CD14-positive monocyte (primary cell): ENCODE results near the gene CCP110. TPM values are rescaled to one million over a fixed set of nuclear protein-coding genes. Genes with fewer than 3 reads are reported as not detected.

ENCODE experiments used
- DNase-seq, 3 donors: peaks; one replicate each; pipeline ENCODE4 v3.0.0-alpha.2; 2011 to 2022
- H2AFZ ChIP-seq: 2 replicates; pipeline ENCODE4 v1.6.0; 2012; ENCODE audit warnings: mild to moderate bottlenecking, low read depth, low read length, inconsistent platforms; ENCODE audit not compliant: insufficient read depth, poor library complexity, severe bottlenecking
- H3K27ac ChIP-seq, 2 donors: 1 replicate in 1 of 2; 2 replicates in 1 of 2; pipeline ENCODE4 v1.5.1; 2012 to 2013; ENCODE audit warnings: low read length in 2 of 2, control low read depth in 1 of 2, inconsistent platforms in 1 of 2, low read depth in 1 of 2, mild to moderate bottlenecking in 1 of 2
- H3K27me3 ChIP-seq, 2 donors: one replicate each; pipeline versions ENCODE4 v1.6.0 to v1.6.1; 2011 to 2013; ENCODE audit warnings: low read length in 2 of 2; ENCODE audit not compliant: control insufficient read depth in 2 of 2, insufficient read depth in 2 of 2
- H3K36me3 ChIP-seq, 2 donors: replicated peaks in 1 of 2; 1 replicate in 1 of 2; 2 replicates in 1 of 2; pipeline versions ENCODE4 v1.5.1 to v1.6.1; 2012 to 2013; ENCODE audit warnings: low read length in 2 of 2, control low read depth in 1 of 2, inconsistent platforms in 1 of 2, mild to moderate bottlenecking in 1 of 2; ENCODE audit not compliant: insufficient read depth in 2 of 2, control insufficient read depth in 1 of 2
- H3K4me1 ChIP-seq, 2 donors: 1 replicate in 1 of 2; 2 replicates in 1 of 2; pipeline versions ENCODE4 v1.5.1 to v1.6.1; 2012 to 2013; ENCODE audit warnings: low read length in 2 of 2, control low read depth in 1 of 2, inconsistent platforms in 1 of 2, mild to moderate bottlenecking in 1 of 2, moderate library complexity in 1 of 2; ENCODE audit not compliant: insufficient read depth in 2 of 2, control insufficient read depth in 1 of 2
- H3K4me2 ChIP-seq: replicated peaks from 2 replicates; pipeline ENCODE3; 2012; ENCODE audit warnings: low read length, moderate library complexity, mild to moderate bottlenecking; ENCODE audit not compliant: poor library complexity, severe bottlenecking; ENCODE audit errors: extremely low read depth
- H3K4me3 ChIP-seq, 3 experiments: fragments of 200-600 bp in 1 of 3; sonication (generic) in 1 of 3; replicated peaks in 1 of 3; 1 replicate in 2 of 3; 2 replicates in 1 of 3; pipeline ENCODE4 v1.5.1; 2011 to 2013; ENCODE audit warnings: low read length in 3 of 3, mild to moderate bottlenecking in 3 of 3, control low read depth in 2 of 3, low read depth in 2 of 3, inconsistent platforms in 1 of 3, moderate library complexity in 1 of 3
- H3K79me2 ChIP-seq: 2 replicates; pipeline ENCODE4 v1.6.0; 2012; ENCODE audit warnings: mild to moderate bottlenecking, control low read depth, inconsistent platforms, low read length, moderate library complexity; ENCODE audit not compliant: insufficient read depth
- H3K9ac ChIP-seq: 2 replicates; pipeline ENCODE4 v1.6.0; 2017; ENCODE audit warnings: low read length, mild to moderate bottlenecking; ENCODE audit not compliant: insufficient read depth, poor library complexity, severe bottlenecking
- H3K9me3 ChIP-seq, 2 donors: replicated peaks in 1 of 2; 1 replicate in 1 of 2; 2 replicates in 1 of 2; pipeline versions ENCODE4 v1.5.1 to v1.6.1; 2012 to 2013; ENCODE audit warnings: low read length in 2 of 2, control low read depth in 1 of 2; ENCODE audit not compliant: control insufficient read depth in 1 of 2, insufficient read depth in 1 of 2
- H4K20me1 ChIP-seq: 2 replicates; pipeline ENCODE4 v1.6.0; 2012; ENCODE audit warnings: mild to moderate bottlenecking, low read length, control low read depth, moderate library complexity; ENCODE audit not compliant: insufficient read depth
- H3K27ac Mint-ChIP-seq, 7 donors: one replicate each; pipeline ENCODE4 v1.8.0; 2020; ENCODE audit warnings: mild to moderate bottlenecking in 7 of 7, mixed read lengths in 7 of 7, moderate library complexity in 6 of 7, inconsistent platforms in 2 of 7
- H3K27me3 Mint-ChIP-seq, 3 donors: one replicate each; pipeline ENCODE4 v1.8.0; 2021 to 2022; ENCODE audit warnings: low read depth in 3 of 3, mild to moderate bottlenecking in 3 of 3, mixed read lengths in 3 of 3, moderate library complexity in 3 of 3, inconsistent platforms in 1 of 3
- H3K36me3 Mint-ChIP-seq, 2 donors: one replicate each; pipeline ENCODE4 v1.8.0; 2020; ENCODE audit warnings: mixed read lengths in 2 of 2, inconsistent platforms in 1 of 2, mild to moderate bottlenecking in 1 of 2
- H3K4me1 Mint-ChIP-seq: one replicate; pipeline ENCODE4 v1.8.0; 2020; ENCODE audit warnings: mild to moderate bottlenecking, mixed read lengths
- H3K4me3 Mint-ChIP-seq, 2 donors: one replicate each; pipeline ENCODE4 v1.8.0; 2020; ENCODE audit warnings: mild to moderate bottlenecking in 2 of 2, mixed read lengths in 2 of 2, moderate library complexity in 1 of 2
- H3K9me3 Mint-ChIP-seq, 7 donors: one replicate each; pipeline ENCODE4 v1.8.0; 2020 to 2022; ENCODE audit warnings: mixed read lengths in 7 of 7, mild to moderate bottlenecking in 6 of 7, moderate library complexity in 6 of 7, inconsistent platforms in 2 of 7
- CTCF ChIP-seq: fragments of 200-600 bp; IDR thresholded peaks from one replicate; pipeline ENCODE4 v1.8.0; 2022; ENCODE audit warnings: antibody characterized with exemption, mild to moderate bottlenecking
- WGBS: methylation state at CpG from one replicate; pipeline ENCODE4 v1.1.5; 2013; ENCODE audit warnings: missing lambda C conversion rate; ENCODE audit not compliant: insufficient coverage; 5-methylcytosine and 5-hydroxymethylcytosine counted together
- intact Hi-C, 2 donors: fragments of 100-400 bp; cut with micrococcal nuclease; formaldehyde crosslinking; loops; one replicate each; pipeline versions ENCODE4 v1.15.0 to v1.15.1; 2023
- polyA plus RNA-seq, 3 donors: library from polyadenylated mRNA; depleted of rRNA in 1 of 3; unstranded in 2 of 3; stranded (reverse) in 1 of 3; fragments of 300-500 nt in 2 of 3; fragments of >200 nt in 1 of 3; fragmentation: Illumina TruSeq in 2 of 3; gene quantifications; 1 replicate in 2 of 3; 2 replicates in 1 of 3; pipeline ENCODE4 v1.2.3, GENCODE V29; 2012 to 2021

CCP110 gene
- polyA plus RNA-seq, 3 donors: 3.5 to 6.2 (median 6.1) TPM

GRCh38 chr16:19527161-19527560 lies 3.4 kb downstream of the CCP110 start:
- H3K79me2 ChIP-seq: peaks cover 62% of the 10 kb centered on the region
- no peak overlapping the region for H3K4me2 ChIP-seq
- no peaks in the 10 kb centered on the region for H3K9me3 ChIP-seq
- H3K27me3 ChIP-seq: no peaks in the 10 kb centered on the region
- H3K4me3 ChIP-seq: no peak overlapping the region
- Mint-ChIP-seq H3K27ac (no peak overlapping the region), H3K36me3 (peaks cover 22 to 29% of the 10 kb centered on the region in 2 donors), H3K4me3 (no peak overlapping the region), H3K4me1 (peaks cover 16% of the 10 kb centered on the region), H3K27me3 (peaks cover 0 to 2% (median 0%) of the 10 kb centered on the region in 3 donors), H3K9me3 (no peaks in the 10 kb centered on the region)
- peaks cover 14 to 28% of the 10 kb centered on the region in 2 donors for H3K4me1 ChIP-seq
- no peaks in the 10 kb centered on the region for H4K20me1 ChIP-seq
- H3K9ac ChIP-seq: no peak overlapping the region
- H3K36me3 ChIP-seq: peaks cover 16 to 39% of the 10 kb centered on the region in 2 donors
- intact Hi-C loops: no loop called here
- no peak overlapping the region for H3K27ac ChIP-seq
- TF ChIP-seq CTCF: no peak
- WGBS: no CpG with 5 or more reads among the region's 1 CpG
- no peak overlapping the region for H2AFZ ChIP-seq
- no peak for DNase-seq

GRCh38 chr16:19528666-19529065 lies 4.9 kb downstream of the CCP110 start:
- no peaks in the 10 kb centered on the region for H4K20me1 ChIP-seq
- peaks cover 0 to 1% (median 0%) of the 10 kb centered on the region in 3 donors for H3K27me3 Mint-ChIP-seq
- H2AFZ ChIP-seq: no peak overlapping the region
- no peak for TF ChIP-seq CTCF
- peaks cover 21 to 55% of the 10 kb centered on the region in 2 donors for H3K36me3 ChIP-seq
- peaks cover 37 to 40% of the 10 kb centered on the region in 2 donors for H3K36me3 Mint-ChIP-seq
- no peak overlapping the region for H3K4me3 ChIP-seq
- H3K79me2 ChIP-seq: peaks cover 62% of the 10 kb centered on the region
- DNase-seq: no peak
- intact Hi-C loops: no loop called here
- H3K4me1 Mint-ChIP-seq: peaks cover 13% of the 10 kb centered on the region
- H3K9me3 Mint-ChIP-seq: no peaks in the 10 kb centered on the region
- no peaks in the 10 kb centered on the region for H3K9me3 ChIP-seq
- H3K9ac ChIP-seq: no peak overlapping the region
- 100% methylated on average over 3 of the region's 3 CpGs for WGBS
- no peaks in the 10 kb centered on the region for H3K27me3 ChIP-seq
- H3K4me3 Mint-ChIP-seq: no peak overlapping the region
- H3K27ac Mint-ChIP-seq: peak overlapping the region in 2 of 7 donors; percentile 61 to 73
- no peak overlapping the region for H3K27ac ChIP-seq
- H3K4me2 ChIP-seq: no peak overlapping the region
- peaks cover 10 to 15% of the 10 kb centered on the region in 2 donors for H3K4me1 ChIP-seq
